ENCODE measurements around the gene TCF7. TPM values are rescaled to one million over a fixed set of nuclear protein-coding genes. Genes with fewer than 3 reads are reported as not detected.

TCF7 gene
- total RNA-seq, 1 experiment from 2014 or later = 36.5 TPM

GRCh38 chr5:134135091-134135655 lies 20.7 kb downstream of the TCF7 start:
- Mint-ChIP-seq H3K27ac (ENCODE audit: unreplicated experiment) (no peak overlapping the region), H3K9me3 (ENCODE audit: unreplicated experiment) (no peaks in the 10 kb centered on the region), H3K27me3 (ENCODE audit: insufficient read depth, unreplicated experiment) (no peaks in the 10 kb centered on the region), H3K36me3 (ENCODE audit: insufficient read depth, unreplicated experiment) (peaks cover 27% of the 10 kb centered on the region), H3K4me1 (ENCODE audit: low read depth, unreplicated experiment) (no peaks in the 10 kb centered on the region), H3K4me3 (ENCODE audit: unreplicated experiment) (no peak overlapping the region)
- H3K27me3 ChIP-seq (replicated peaks; ENCODE audit: control insufficient read depth, insufficient read depth, low read length) = no peaks in the 10 kb centered on the region
- H3K4me3 ChIP-seq (ENCODE audit: low read depth, low read length) = no peak overlapping the region
- intact Hi-C loops (cut with micrococcal nuclease; ENCODE audit: unreplicated experiment) = no loop called here
- H3K4me1 ChIP-seq = no peaks in the 10 kb centered on the region
- peaks cover 3% of the 10 kb centered on the region for H3K36me3 ChIP-seq (ENCODE audit: control insufficient read depth, insufficient read depth, low read length)
- CTCF ChIA-PET = interaction anchor here (1.9 kb wide), 1 partner anchor 95 kb away, joined by 6 read pairs; no protein-coding TSS in a partner anchor
- no TSS peak for BruUV-seq (replicated peaks)
- no peak for DNase-seq
- TF ChIP-seq, protein P1, sequence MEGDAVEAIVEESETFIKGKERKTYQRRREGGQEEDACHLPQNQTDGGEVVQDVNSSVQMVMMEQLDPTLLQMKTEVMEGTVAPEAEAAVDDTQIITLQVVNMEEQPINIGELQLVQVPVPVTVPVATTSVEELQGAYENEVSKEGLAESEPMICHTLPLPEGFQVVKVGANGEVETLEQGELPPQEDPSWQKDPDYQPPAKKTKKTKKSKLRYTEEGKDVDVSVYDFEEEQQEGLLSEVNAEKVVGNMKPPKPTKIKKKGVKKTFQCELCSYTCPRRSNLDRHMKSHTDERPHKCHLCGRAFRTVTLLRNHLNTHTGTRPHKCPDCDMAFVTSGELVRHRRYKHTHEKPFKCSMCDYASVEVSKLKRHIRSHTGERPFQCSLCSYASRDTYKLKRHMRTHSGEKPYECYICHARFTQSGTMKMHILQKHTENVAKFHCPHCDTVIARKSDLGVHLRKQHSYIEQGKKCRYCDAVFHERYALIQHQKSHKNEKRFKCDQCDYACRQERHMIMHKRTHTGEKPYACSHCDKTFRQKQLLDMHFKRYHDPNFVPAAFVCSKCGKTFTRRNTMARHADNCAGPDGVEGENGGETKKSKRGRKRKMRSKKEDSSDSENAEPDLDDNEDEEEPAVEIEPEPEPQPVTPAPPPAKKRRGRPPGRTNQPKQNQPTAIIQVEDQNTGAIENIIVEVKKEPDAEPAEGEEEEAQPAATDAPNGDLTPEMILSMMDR (IDR thresholded peaks at IDR 0.05; ENCODE audit: insufficient read depth in 1 of 2, low read depth in 1 of 2, low read length in 1 of 2, severe bottlenecking in 1 of 2, unreplicated experiment in 1 of 2) = no peak
- POLR2A ChIA-PET = no interaction called here
- no peaks in the 10 kb centered on the region for H3K9me3 ChIP-seq

GRCh38 chr5:134136221-134136631 lies 21.7 kb downstream of the TCF7 start:
- H3K9me3 Mint-ChIP-seq (ENCODE audit: unreplicated experiment) = no peaks in the 10 kb centered on the region
- TF ChIP-seq, protein P1 (IDR thresholded peaks at IDR 0.05; ENCODE audit: insufficient read depth in 1 of 2, low read depth in 1 of 2, low read length in 1 of 2, severe bottlenecking in 1 of 2, unreplicated experiment in 1 of 2) = no peak
- peak in 1 of 2 experiments; percentile 32 for DNase-seq
- H3K36me3 ChIP-seq (ENCODE audit: control insufficient read depth, insufficient read depth, low read length) = peaks cover 6% of the 10 kb centered on the region
- intact Hi-C loops (cut with micrococcal nuclease; ENCODE audit: unreplicated experiment) = no loop called here
- ChIA-PET POLR2A (no interaction called here), CTCF (no interaction called here)
- H3K4me1 ChIP-seq = peaks cover 7% of the 10 kb centered on the region
- H3K4me3 Mint-ChIP-seq (ENCODE audit: unreplicated experiment) = no peak overlapping the region
- H3K4me3 ChIP-seq (ENCODE audit: low read depth, low read length) = no peak overlapping the region
- no peaks in the 10 kb centered on the region for H3K27me3 Mint-ChIP-seq (ENCODE audit: insufficient read depth, unreplicated experiment)
- H3K4me1 Mint-ChIP-seq (ENCODE audit: low read depth, unreplicated experiment) = peaks cover 6% of the 10 kb centered on the region
- H3K9me3 ChIP-seq = no peaks in the 10 kb centered on the region
- BruUV-seq (replicated peaks) = no TSS peak
- no peak overlapping the region for H3K27ac Mint-ChIP-seq (ENCODE audit: unreplicated experiment)
- no peaks in the 10 kb centered on the region for H3K27me3 ChIP-seq (replicated peaks; ENCODE audit: control insufficient read depth, insufficient read depth, low read length)
- peaks cover 28% of the 10 kb centered on the region for H3K36me3 Mint-ChIP-seq (ENCODE audit: insufficient read depth, unreplicated experiment)

- Histone ChIP-seq H3K4me1 (peaks cover 13% of the 10 kb centered on the region), H3K27me3 (replicated peaks; ENCODE audit: control insufficient read depth, insufficient read depth, low read length) (no peaks in the 10 kb centered on the region), H3K9me3 (no peaks in the 10 kb centered on the region), H3K4me3 (ENCODE audit: low read depth, low read length) (no peak overlapping the region), H3K36me3 (ENCODE audit: control insufficient read depth, insufficient read depth, low read length) (peaks cover 6% of the 10 kb centered on the region)
- TF ChIP-seq, protein P1 (IDR thresholded peaks at IDR 0.05; ENCODE audit: insufficient read depth in 1 of 2, low read depth in 1 of 2, low read length in 1 of 2, severe bottlenecking in 1 of 2, unreplicated experiment in 1 of 2) = no peak
- DNase-seq = no peak
- Mint-ChIP-seq H3K27me3 (ENCODE audit: insufficient read depth, unreplicated experiment) (no peaks in the 10 kb centered on the region), H3K9me3 (ENCODE audit: unreplicated experiment) (no peaks in the 10 kb centered on the region), H3K4me1 (ENCODE audit: low read depth, unreplicated experiment) (peaks cover 12% of the 10 kb centered on the region), H3K36me3 (ENCODE audit: insufficient read depth, unreplicated experiment) (peaks cover 33% of the 10 kb centered on the region), H3K27ac (ENCODE audit: unreplicated experiment) (no peak overlapping the region), H3K4me3 (ENCODE audit: unreplicated experiment) (no peak overlapping the region)
- CTCF ChIA-PET = interaction anchor here (0.7 kb wide), 1 partner anchor 375 kb away, joined by 5 read pairs; no protein-coding TSS in a partner anchor
- POLR2A ChIA-PET = no interaction called here
- intact Hi-C loops (cut with micrococcal nuclease; ENCODE audit: unreplicated experiment) = no loop called here
- no TSS peak for BruUV-seq (replicated peaks)
These were observed 22.3 kb downstream of the TCF7 start for GRCh38 chr5:134136771-134137170.

Measured in Caco-2 (cell line).